ENCODE data around the gene DTWD2.

Gene DTWD2

GRCh38 chr5:119022017-119022745 is 33.8 kb upstream of the DTWD2 start:
- no peaks in the 10 kb centered on the region for H3K9me3 ChIP-seq (ENCODE audit: control insufficient read depth, insufficient read depth, low read length)
- no CpG with 5 or more reads among the region's 5 CpGs for WGBS (ENCODE audit: insufficient coverage, insufficient read length)
- H3K4me3 ChIP-seq (ENCODE audit: low read length) = no peak overlapping the region
- no peaks in the 10 kb centered on the region for H3K4me1 ChIP-seq (ENCODE audit: control insufficient read depth, insufficient read depth, low read length)
- no peaks in the 10 kb centered on the region for H3K27me3 ChIP-seq (ENCODE audit: control insufficient read depth, insufficient read depth, low read length)
- DNase-seq (ENCODE audit: low read depth, low spot score) = no peak
- no peak overlapping the region for H3K27ac ChIP-seq (ENCODE audit: low read length)
- H3K36me3 ChIP-seq (ENCODE audit: control insufficient read depth, insufficient read depth, low read length) = no peaks in the 10 kb centered on the region

GRCh38 chr5:119021149-119021732 is 32.9 kb upstream of the DTWD2 start:
- Histone ChIP-seq H3K9me3 (ENCODE audit: control insufficient read depth, insufficient read depth, low read length) (no peaks in the 10 kb centered on the region), H3K4me1 (ENCODE audit: control insufficient read depth, insufficient read depth, low read length) (no peaks in the 10 kb centered on the region), H3K36me3 (ENCODE audit: control insufficient read depth, insufficient read depth, low read length) (no peaks in the 10 kb centered on the region), H3K27ac (ENCODE audit: low read length) (no peak overlapping the region), H3K27me3 (ENCODE audit: control insufficient read depth, insufficient read depth, low read length) (no peaks in the 10 kb centered on the region), H3K4me3 (ENCODE audit: low read length) (no peak overlapping the region)
- DNase-seq (ENCODE audit: low read depth, low spot score) = no peak
- no CpG with 5 or more reads among the region's 3 CpGs for WGBS (ENCODE audit: insufficient coverage, insufficient read length)

GRCh38 chr5:119019949-119020348 is 31.6 kb upstream of the DTWD2 start:
- DNase-seq (ENCODE audit: low read depth, low spot score) = no peak
- H3K9me3 ChIP-seq (ENCODE audit: control insufficient read depth, insufficient read depth, low read length) = no peaks in the 10 kb centered on the region
- WGBS (ENCODE audit: insufficient coverage, insufficient read length) = no CpG with 5 or more reads among the region's 7 CpGs
- H3K4me3 ChIP-seq (ENCODE audit: low read length) = no peak overlapping the region
- no peak overlapping the region for H3K27ac ChIP-seq (ENCODE audit: low read length)
- no peaks in the 10 kb centered on the region for H3K27me3 ChIP-seq (ENCODE audit: control insufficient read depth, insufficient read depth, low read length)
- H3K36me3 ChIP-seq (ENCODE audit: control insufficient read depth, insufficient read depth, low read length) = no peaks in the 10 kb centered on the region
- no peaks in the 10 kb centered on the region for H3K4me1 ChIP-seq (ENCODE audit: control insufficient read depth, insufficient read depth, low read length)

- 100% methylated on average over 1 of the region's 1 CpG for WGBS (ENCODE audit: insufficient coverage, insufficient read length)
- Histone ChIP-seq H3K9me3 (ENCODE audit: control insufficient read depth, insufficient read depth, low read length) (no peaks in the 10 kb centered on the region), H3K36me3 (ENCODE audit: control insufficient read depth, insufficient read depth, low read length) (no peaks in the 10 kb centered on the region), H3K27me3 (ENCODE audit: control insufficient read depth, insufficient read depth, low read length) (no peaks in the 10 kb centered on the region), H3K27ac (ENCODE audit: low read length) (no peak overlapping the region), H3K4me3 (ENCODE audit: low read length) (no peak overlapping the region), H3K4me1 (ENCODE audit: control insufficient read depth, insufficient read depth, low read length) (no peaks in the 10 kb centered on the region)
- no peak for DNase-seq (ENCODE audit: low read depth, low spot score)
Observed at GRCh38 chr5:119019501-119019900, 31.2 kb upstream of the DTWD2 start.

- no peaks in the 10 kb centered on the region for H3K36me3 ChIP-seq (ENCODE audit: control insufficient read depth, insufficient read depth, low read length)
- H3K27me3 ChIP-seq (ENCODE audit: control insufficient read depth, insufficient read depth, low read length) = no peaks in the 10 kb centered on the region
- no peak overlapping the region for H3K27ac ChIP-seq (ENCODE audit: low read length)
- no peak overlapping the region for H3K4me3 ChIP-seq (ENCODE audit: low read length)
- H3K4me1 ChIP-seq (ENCODE audit: control insufficient read depth, insufficient read depth, low read length) = no peaks in the 10 kb centered on the region
- WGBS (ENCODE audit: insufficient coverage, insufficient read length) = no CpG with 5 or more reads among the region's 2 CpGs
- DNase-seq (ENCODE audit: low read depth, low spot score) = no peak
- H3K9me3 ChIP-seq (ENCODE audit: control insufficient read depth, insufficient read depth, low read length) = no peaks in the 10 kb centered on the region
Observed at GRCh38 chr5:119017994-119018393, 29.6 kb upstream of the DTWD2 start.

GRCh38 chr5:119016125-119016774 is 27.9 kb upstream of the DTWD2 start:
- WGBS (ENCODE audit: insufficient coverage, insufficient read length) = no CpG with 5 or more reads among the region's 7 CpGs
- H3K27ac ChIP-seq (ENCODE audit: low read length) = no peak overlapping the region
- DNase-seq (ENCODE audit: low read depth, low spot score) = no peak
- no peaks in the 10 kb centered on the region for H3K9me3 ChIP-seq (ENCODE audit: control insufficient read depth, insufficient read depth, low read length)
- no peaks in the 10 kb centered on the region for H3K4me1 ChIP-seq (ENCODE audit: control insufficient read depth, insufficient read depth, low read length)
- H3K36me3 ChIP-seq (ENCODE audit: control insufficient read depth, insufficient read depth, low read length) = no peaks in the 10 kb centered on the region
- H3K27me3 ChIP-seq (ENCODE audit: control insufficient read depth, insufficient read depth, low read length) = no peaks in the 10 kb centered on the region
- H3K4me3 ChIP-seq (ENCODE audit: low read length) = no peak overlapping the region

GRCh38 chr5:119011186-119011585 is 22.8 kb upstream of the DTWD2 start:
- Histone ChIP-seq H3K27ac (ENCODE audit: low read length) (no peak overlapping the region), H3K4me3 (ENCODE audit: low read length) (no peak overlapping the region), H3K36me3 (ENCODE audit: control insufficient read depth, insufficient read depth, low read length) (no peaks in the 10 kb centered on the region), H3K9me3 (ENCODE audit: control insufficient read depth, insufficient read depth, low read length) (no peaks in the 10 kb centered on the region), H3K4me1 (ENCODE audit: control insufficient read depth, insufficient read depth, low read length) (no peaks in the 10 kb centered on the region), H3K27me3 (ENCODE audit: control insufficient read depth, insufficient read depth, low read length) (no peaks in the 10 kb centered on the region)
- no peak for DNase-seq (ENCODE audit: low read depth, low spot score)
- no CpG with 5 or more reads among the region's 13 CpGs for WGBS (ENCODE audit: insufficient coverage, insufficient read length)

- no CpG with 5 or more reads among the region's 6 CpGs for WGBS (ENCODE audit: insufficient coverage, insufficient read length)
- H3K36me3 ChIP-seq (ENCODE audit: control insufficient read depth, insufficient read depth, low read length) = no peaks in the 10 kb centered on the region
- DNase-seq (ENCODE audit: low read depth, low spot score) = no peak
- H3K27ac ChIP-seq (ENCODE audit: low read length) = no peak overlapping the region
- no peaks in the 10 kb centered on the region for H3K27me3 ChIP-seq (ENCODE audit: control insufficient read depth, insufficient read depth, low read length)
- H3K9me3 ChIP-seq (ENCODE audit: control insufficient read depth, insufficient read depth, low read length) = no peaks in the 10 kb centered on the region
- H3K4me1 ChIP-seq (ENCODE audit: control insufficient read depth, insufficient read depth, low read length) = no peaks in the 10 kb centered on the region
- no peak overlapping the region for H3K4me3 ChIP-seq (ENCODE audit: low read length)
Observed at GRCh38 chr5:119010206-119010605, 21.9 kb upstream of the DTWD2 start.

GRCh38 chr5:119009131-119009530 is 20.8 kb upstream of the DTWD2 start:
- H3K9me3 ChIP-seq (ENCODE audit: control insufficient read depth, insufficient read depth, low read length) = no peaks in the 10 kb centered on the region
- H3K36me3 ChIP-seq (ENCODE audit: control insufficient read depth, insufficient read depth, low read length) = no peaks in the 10 kb centered on the region
- no peak overlapping the region for H3K4me3 ChIP-seq (ENCODE audit: low read length)
- no CpG with 5 or more reads among the region's 1 CpG for WGBS (ENCODE audit: insufficient coverage, insufficient read length)
- no peak for DNase-seq (ENCODE audit: low read depth, low spot score)
- no peaks in the 10 kb centered on the region for H3K27me3 ChIP-seq (ENCODE audit: control insufficient read depth, insufficient read depth, low read length)
- no peak overlapping the region for H3K27ac ChIP-seq (ENCODE audit: low read length)
- H3K4me1 ChIP-seq (ENCODE audit: control insufficient read depth, insufficient read depth, low read length) = no peaks in the 10 kb centered on the region

GRCh38 chr5:118999696-119000095 is 11.3 kb upstream of the DTWD2 start:
- Histone ChIP-seq H3K27ac (ENCODE audit: low read length) (no peak overlapping the region), H3K27me3 (ENCODE audit: control insufficient read depth, insufficient read depth, low read length) (no peaks in the 10 kb centered on the region), H3K36me3 (ENCODE audit: control insufficient read depth, insufficient read depth, low read length) (no peaks in the 10 kb centered on the region), H3K4me1 (ENCODE audit: control insufficient read depth, insufficient read depth, low read length) (no peaks in the 10 kb centered on the region), H3K4me3 (ENCODE audit: low read length) (no peak overlapping the region), H3K9me3 (ENCODE audit: control insufficient read depth, insufficient read depth, low read length) (no peaks in the 10 kb centered on the region; the same call in 1 of the 2 replicates)
- DNase-seq (ENCODE audit: low read depth, low spot score) = no peak
- WGBS (ENCODE audit: insufficient coverage, insufficient read length) = no CpG with 5 or more reads among the region's 1 CpG

Measured in iPS DF 6.9 (cell line).